ENCODE results near the gene NUP214.

GRCh38 chr9:131263701-131264100, 138.3 kb downstream of the NUP214 start:
- TF ChIP-seq CTCF (IDR thresholded peaks at IDR 0.05 in 2 of 3, conservative IDR thresholded peaks at IDR 0.05 in 1 of 3; ENCODE audit: borderline replicate concordance in 1 of 3, insufficient read depth in 1 of 3, low read depth in 2 of 3, low read length in 2 of 3): no peak
- TF ChIP-seq REST (IDR thresholded peaks at IDR 0.05; ENCODE audit: low read depth): no peak
